HG03432 (cell line): Measurements from ENCODE around the gene LYPD1.

ENCODE experiments used
- ATAC-seq: cut with Tn5 transposase; IDR thresholded peaks from one replicate; pipeline ENCODE4 v1.9.1; 2021; ENCODE audit warnings: mild to moderate bottlenecking, moderate library complexity; ENCODE audit not compliant: unreplicated experiment

The LYPD1 gene

GRCh38 chr2:132668987-132669907, 758 bp downstream of the LYPD1 start:
- no peak for ATAC-seq

- ATAC-seq: no peak
Measured at GRCh38 chr2:132668189-132668823, 1.7 kb downstream of the LYPD1 start.

GRCh38 chr2:132667706-132668105, 2.3 kb downstream of the LYPD1 start:
- no peak for ATAC-seq

- ATAC-seq: no peak
Measured at GRCh38 chr2:132665401-132666140, 4.4 kb downstream of the LYPD1 start.

GRCh38 chr2:132664096-132664495, 5.9 kb downstream of the LYPD1 start:
- no peak for ATAC-seq

- no peak for ATAC-seq
Measured at GRCh38 chr2:132662732-132663131, 7.3 kb downstream of the LYPD1 start.

- no peak for ATAC-seq
Measured at GRCh38 chr2:132659331-132659730, 10.7 kb downstream of the LYPD1 start.

- ATAC-seq: no peak
Measured at GRCh38 chr2:132656266-132656975, 13.6 kb downstream of the LYPD1 start.

- ATAC-seq: no peak
Measured at GRCh38 chr2:132654968-132655367, 15.0 kb downstream of the LYPD1 start.

- no peak for ATAC-seq
Measured at GRCh38 chr2:132654335-132654734, 15.7 kb downstream of the LYPD1 start.

GRCh38 chr2:132652474-132652873, 17.5 kb downstream of the LYPD1 start:
- no peak for ATAC-seq

GRCh38 chr2:132651115-132652045, 18.6 kb downstream of the LYPD1 start:
- ATAC-seq: no peak

GRCh38 chr2:132646540-132647108, 23.4 kb downstream of the LYPD1 start:
- ATAC-seq: no peak

- no peak for ATAC-seq
Measured at GRCh38 chr2:132645722-132646539, 24.1 kb downstream of the LYPD1 start.

GRCh38 chr2:132645176-132645575, 24.8 kb downstream of the LYPD1 start:
- no peak for ATAC-seq

GRCh38 chr2:132642415-132642814, 27.6 kb downstream of the LYPD1 start:
- ATAC-seq: no peak

- no peak for ATAC-seq
Measured at GRCh38 chr2:132641819-132642218, 28.2 kb downstream of the LYPD1 start.

GRCh38 chr2:132640116-132640515, 29.9 kb downstream of the LYPD1 start:
- no peak for ATAC-seq
